OCI-LY7 (cell line): Measurements from ENCODE around the gene TRIM22. TPM values are rescaled to one million over a fixed set of nuclear protein-coding genes. Genes with fewer than 3 reads are reported as not detected.

Experiments used
- BruUV-seq: library from RNA; stranded (reverse); fragments of 400-500 nt; replicated peaks from 2 replicates; lab custom pipeline; 2021; lab: Mats Ljungman, UMichigan
- CTCF ChIA-PET: fragments of 300-600 bp; sonication (Branson Sonifier 250); formaldehyde crosslinking; loops from one replicate; lab custom pipeline; 2022; ENCODE audit warnings: antibody characterized with exemption; ENCODE audit not compliant: unreplicated experiment; lab: Charles Lee
- POLR2A ChIA-PET: fragments of 300-600 bp; sonication (Branson Sonifier 250); formaldehyde crosslinking; loops from one replicate; lab custom pipeline; 2022; ENCODE audit warnings: antibody characterized with exemption; lab: Charles Lee
- DNase-seq: peaks from one replicate; pipeline ENCODE4 v3.0.0-alpha.2; 2015; ENCODE audit warnings: low spot score
- H2AFZ ChIP-seq: fragments of 200-600 bp; sonication (generic), shearing (Covaris generic); 2 replicates; pipeline ENCODE4 v1.6.1; 2014; ENCODE audit warnings: mild to moderate bottlenecking, antibody characterized with exemption, low read length, moderate library complexity
- H3K27ac ChIP-seq: fragments of 200-600 bp; sonication (generic); 2 replicates; pipeline ENCODE4 v1.5.1; 2014; ENCODE audit warnings: mixed run types, low read depth, mild to moderate bottlenecking, moderate library complexity, low read length, inconsistent platforms; ENCODE audit not compliant: poor library complexity, severe bottlenecking
- H3K36me3 ChIP-seq: fragments of 200-600 bp; sonication (generic); 2 replicates; pipeline ENCODE4 v1.6.1; 2014; ENCODE audit warnings: mild to moderate bottlenecking, antibody characterized with exemption, low read length, moderate library complexity, mixed read lengths; ENCODE audit not compliant: insufficient read depth
- H3K4me1 ChIP-seq: fragments of 200-600 bp; sonication (generic); 2 replicates; pipeline ENCODE4 v1.5.1; 2014; ENCODE audit warnings: mild to moderate bottlenecking, low read length; ENCODE audit not compliant: insufficient read depth, poor library complexity, severe bottlenecking
- H3K4me2 ChIP-seq: fragments of 200-600 bp; sonication (generic); 2 replicates; pipeline ENCODE4 v1.6.1; 2014; ENCODE audit warnings: mild to moderate bottlenecking, low read length
- H3K4me3 ChIP-seq: fragments of 200-600 bp; sonication (generic); 2 replicates; pipeline ENCODE4 v1.5.1; 2014; ENCODE audit warnings: mild to moderate bottlenecking, low read depth, low read length; ENCODE audit not compliant: poor library complexity, severe bottlenecking
- H3K79me2 ChIP-seq: fragments of 200-600 bp; sonication (generic); 2 replicates; pipeline ENCODE4 v1.6.1; 2016; ENCODE audit warnings: low read depth, mild to moderate bottlenecking, low read length, moderate library complexity, mixed read lengths; ENCODE audit not compliant: insufficient read depth
- H3K9me2 ChIP-seq: fragments of 200-600 bp; sonication (generic); 2 replicates; pipeline ENCODE4 v1.6.1; 2016; ENCODE audit warnings: mild to moderate bottlenecking, low read length, mixed read lengths; ENCODE audit not compliant: insufficient read depth
- H3K9me3 ChIP-seq: fragments of 200-600 bp; sonication (generic); 2 replicates; pipeline ENCODE4 v1.6.1; 2014; ENCODE audit warnings: mild to moderate bottlenecking, mixed run types, low read length, mixed read lengths
- H4K20me1 ChIP-seq: fragments of 200-600 bp; sonication (generic); 2 replicates; pipeline ENCODE4 v1.6.1; 2014; ENCODE audit warnings: mild to moderate bottlenecking, antibody characterized with exemption, low read length, moderate library complexity, mixed read lengths; ENCODE audit not compliant: insufficient read depth
- EZH2phosphoT487 ChIP-seq: fragments of 200-600 bp; sonication (generic); IDR thresholded peaks from 2 replicates; pipeline ENCODE4 v1.6.1; 2018; ENCODE audit warnings: low read depth, borderline replicate concordance, mild to moderate bottlenecking, mixed run types, antibody characterized with exemption, low read length, moderate library complexity, mixed read lengths
- intact Hi-C: fragments of 100-400 bp; cut with micrococcal nuclease; formaldehyde crosslinking; loops from one replicate; pipeline ENCODE4 v1.10.0; 2022; ENCODE audit not compliant: unreplicated experiment
- total RNA-seq, 2 experiments: library from RNA; depleted of rRNA in 1 of 2; stranded (reverse); fragments of >200 nt in 1 of 2; shearing (Covaris generic) in 1 of 2; gene quantifications; 2 replicates each; pipeline ENCODE4 v1.2.3, GENCODE V29; 2014 to 2022
- TF ChIP-seq, protein P1 (sequence below): fragments of 200-600 bp; sonication (generic); conservative IDR thresholded peaks from 2 replicates; pipeline ENCODE4 v1.5.1; 2014; ENCODE audit warnings: mild to moderate bottlenecking, antibody characterized with exemption, low read length, moderate library complexity, mixed read lengths

TRIM22 gene
- total RNA-seq, 2 experiments from 2014 or later = 28.5 to 41.6 TPM

DNA sequence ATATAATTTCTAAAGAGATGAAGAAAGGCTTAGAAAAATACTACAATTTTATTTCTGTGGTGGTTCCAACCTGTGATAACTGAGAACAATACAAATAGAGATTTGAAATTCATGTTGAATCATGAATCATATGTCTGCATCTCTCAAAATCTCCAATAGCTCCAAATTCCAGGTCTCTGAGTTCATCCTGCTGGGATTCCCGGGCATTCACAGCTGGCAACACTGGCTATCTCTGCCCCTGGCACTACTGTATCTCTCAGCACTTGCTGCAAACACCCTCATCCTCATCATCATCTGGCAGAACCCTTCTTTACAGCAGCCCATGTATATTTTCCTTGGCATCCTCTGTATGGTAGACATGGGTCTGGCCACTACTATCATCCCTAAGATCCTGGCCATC, 46.8 kb downstream of the TRIM22 start, which contains the start of gene OR56B1:
TSS of gene OR56B1 (plus strand) at position 53 of the 400 bp plus-strand sequence. CDS start at position 122, 69 bp downstream.
- no peaks in the 10 kb centered on the region for H3K36me3 ChIP-seq
- CTCF ChIA-PET = no interaction called here
- H3K27ac ChIP-seq = no peak within 1 kb of the TSS
- H3K4me2 ChIP-seq = no peak within 1 kb of the TSS
- no peak for DNase-seq
- POLR2A ChIA-PET = no interaction called here
- H3K4me1 ChIP-seq = no peaks in the 10 kb centered on the region
- H2AFZ ChIP-seq = no peak within 1 kb of the TSS
- intact Hi-C loops = no loop called here
- no peaks in the 10 kb centered on the region for H3K9me3 ChIP-seq
- no peak within 1 kb of the TSS for H3K4me3 ChIP-seq
- no TSS peak for BruUV-seq
- H4K20me1 ChIP-seq = no peaks in the 10 kb centered on the region
- H3K79me2 ChIP-seq = no peaks in the 10 kb centered on the region
- TF ChIP-seq, protein P1, sequence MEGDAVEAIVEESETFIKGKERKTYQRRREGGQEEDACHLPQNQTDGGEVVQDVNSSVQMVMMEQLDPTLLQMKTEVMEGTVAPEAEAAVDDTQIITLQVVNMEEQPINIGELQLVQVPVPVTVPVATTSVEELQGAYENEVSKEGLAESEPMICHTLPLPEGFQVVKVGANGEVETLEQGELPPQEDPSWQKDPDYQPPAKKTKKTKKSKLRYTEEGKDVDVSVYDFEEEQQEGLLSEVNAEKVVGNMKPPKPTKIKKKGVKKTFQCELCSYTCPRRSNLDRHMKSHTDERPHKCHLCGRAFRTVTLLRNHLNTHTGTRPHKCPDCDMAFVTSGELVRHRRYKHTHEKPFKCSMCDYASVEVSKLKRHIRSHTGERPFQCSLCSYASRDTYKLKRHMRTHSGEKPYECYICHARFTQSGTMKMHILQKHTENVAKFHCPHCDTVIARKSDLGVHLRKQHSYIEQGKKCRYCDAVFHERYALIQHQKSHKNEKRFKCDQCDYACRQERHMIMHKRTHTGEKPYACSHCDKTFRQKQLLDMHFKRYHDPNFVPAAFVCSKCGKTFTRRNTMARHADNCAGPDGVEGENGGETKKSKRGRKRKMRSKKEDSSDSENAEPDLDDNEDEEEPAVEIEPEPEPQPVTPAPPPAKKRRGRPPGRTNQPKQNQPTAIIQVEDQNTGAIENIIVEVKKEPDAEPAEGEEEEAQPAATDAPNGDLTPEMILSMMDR = no peak
- no peak for TF ChIP-seq EZH2phosphoT487
- H3K9me2 ChIP-seq = no peaks in the 10 kb centered on the region

DNA sequence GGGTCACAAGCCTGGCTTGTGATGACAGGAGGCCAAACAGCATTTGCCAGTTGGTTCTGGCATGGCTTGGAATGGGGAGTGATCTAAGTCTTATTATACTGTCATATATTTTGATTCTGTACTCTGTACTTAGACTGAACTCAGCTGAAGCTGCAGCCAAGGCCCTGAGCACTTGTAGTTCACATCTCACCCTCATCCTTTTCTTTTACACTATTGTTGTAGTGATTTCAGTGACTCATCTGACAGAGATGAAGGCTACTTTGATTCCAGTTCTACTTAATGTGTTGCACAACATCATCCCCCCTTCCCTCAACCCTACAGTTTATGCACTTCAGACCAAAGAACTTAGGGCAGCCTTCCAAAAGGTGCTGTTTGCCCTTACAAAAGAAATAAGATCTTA, 47.5 kb downstream of the TRIM22 start:
- H3K4me3 ChIP-seq = no peak overlapping the region
- no peaks in the 10 kb centered on the region for H3K9me2 ChIP-seq
- H3K9me3 ChIP-seq = no peaks in the 10 kb centered on the region
- no peaks in the 10 kb centered on the region for H3K36me3 ChIP-seq
- H3K79me2 ChIP-seq = no peaks in the 10 kb centered on the region
- TF ChIP-seq EZH2phosphoT487 = no peak
- TF ChIP-seq, protein P1 = no peak
- H2AFZ ChIP-seq = no peak overlapping the region
- H3K4me1 ChIP-seq = no peaks in the 10 kb centered on the region
- POLR2A ChIA-PET = interaction anchor here (0.6 kb wide), 1 partner anchor 59 kb away, joined by 3 read pairs; no protein-coding TSS in a partner anchor
- H3K27ac ChIP-seq = no peak overlapping the region
- no peaks in the 10 kb centered on the region for H4K20me1 ChIP-seq
- no TSS peak for BruUV-seq
- CTCF ChIA-PET = no interaction called here
- intact Hi-C loops = no loop called here
- DNase-seq = no peak
- H3K4me2 ChIP-seq = no peak overlapping the region

DNA sequence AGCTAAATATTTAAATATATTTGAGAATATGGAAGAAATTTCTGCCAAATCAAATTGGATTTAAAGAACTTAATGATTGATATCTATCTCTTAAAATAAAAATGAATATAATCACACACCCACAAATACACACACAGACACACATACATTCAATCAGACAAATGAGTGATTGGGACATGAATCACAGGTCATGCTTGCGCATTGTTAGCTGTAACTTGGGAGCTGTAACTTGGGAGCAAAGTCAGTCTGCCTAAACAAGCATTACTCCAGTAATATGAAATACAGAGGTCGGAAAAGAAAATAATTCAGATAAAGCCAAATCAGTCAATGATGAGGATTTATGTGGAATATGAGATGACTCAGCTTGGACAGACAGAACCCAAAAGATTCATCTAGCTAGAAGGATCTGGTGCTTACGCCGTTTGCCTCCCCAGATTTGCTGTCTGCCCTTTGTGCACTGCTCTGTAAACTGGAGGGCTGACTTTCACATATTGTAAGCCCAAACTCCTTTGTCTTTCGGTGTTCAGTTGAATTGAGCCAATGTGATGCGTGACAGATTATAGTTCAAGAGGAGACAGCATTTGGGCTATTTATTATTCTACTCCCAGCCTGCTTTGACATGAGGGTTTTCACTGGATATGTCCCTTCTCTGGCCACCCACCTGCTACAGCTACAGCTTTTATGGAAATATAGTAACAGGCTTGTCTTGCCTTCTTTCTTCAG, 48.2 kb downstream of the TRIM22 start:
- Histone ChIP-seq H3K4me2 (no peak overlapping the region), H2AFZ (no peak overlapping the region), H3K9me3 (no peaks in the 10 kb centered on the region), H3K36me3 (no peaks in the 10 kb centered on the region), H3K4me3 (no peak overlapping the region), H3K27ac (no peak overlapping the region), H3K4me1 (no peaks in the 10 kb centered on the region), H3K79me2 (no peaks in the 10 kb centered on the region), H3K9me2 (no peaks in the 10 kb centered on the region), H4K20me1 (no peaks in the 10 kb centered on the region)
- BruUV-seq = no TSS peak
- intact Hi-C loops = no loop called here
- TF ChIP-seq, protein P1 = no peak
- no peak for TF ChIP-seq EZH2phosphoT487
- POLR2A ChIA-PET = interaction anchor here (0.5 to 0.6 kb wide), 3 partner anchors 59 to 1459 kb away, joined by 3 to 4 read pairs (median 3); no protein-coding TSS in a partner anchor
- CTCF ChIA-PET = no interaction called here
- DNase-seq = no peak
